Smooth muscle cell of the coronary artery (primary cell): ENCODE data around the gene SLC8A2. TPM values are rescaled to one million over a fixed set of nuclear protein-coding genes. Genes with fewer than 3 reads are reported as not detected.

Source experiments
- total RNA-seq: library from RNA; depleted of rRNA; stranded (reverse); fragments of >200 nt; gene quantifications from 2 replicates; pipeline ENCODE4 v1.2.3, GENCODE V29; 2014; ENCODE audit warnings: low replicate concordance

Gene SLC8A2, protein sequence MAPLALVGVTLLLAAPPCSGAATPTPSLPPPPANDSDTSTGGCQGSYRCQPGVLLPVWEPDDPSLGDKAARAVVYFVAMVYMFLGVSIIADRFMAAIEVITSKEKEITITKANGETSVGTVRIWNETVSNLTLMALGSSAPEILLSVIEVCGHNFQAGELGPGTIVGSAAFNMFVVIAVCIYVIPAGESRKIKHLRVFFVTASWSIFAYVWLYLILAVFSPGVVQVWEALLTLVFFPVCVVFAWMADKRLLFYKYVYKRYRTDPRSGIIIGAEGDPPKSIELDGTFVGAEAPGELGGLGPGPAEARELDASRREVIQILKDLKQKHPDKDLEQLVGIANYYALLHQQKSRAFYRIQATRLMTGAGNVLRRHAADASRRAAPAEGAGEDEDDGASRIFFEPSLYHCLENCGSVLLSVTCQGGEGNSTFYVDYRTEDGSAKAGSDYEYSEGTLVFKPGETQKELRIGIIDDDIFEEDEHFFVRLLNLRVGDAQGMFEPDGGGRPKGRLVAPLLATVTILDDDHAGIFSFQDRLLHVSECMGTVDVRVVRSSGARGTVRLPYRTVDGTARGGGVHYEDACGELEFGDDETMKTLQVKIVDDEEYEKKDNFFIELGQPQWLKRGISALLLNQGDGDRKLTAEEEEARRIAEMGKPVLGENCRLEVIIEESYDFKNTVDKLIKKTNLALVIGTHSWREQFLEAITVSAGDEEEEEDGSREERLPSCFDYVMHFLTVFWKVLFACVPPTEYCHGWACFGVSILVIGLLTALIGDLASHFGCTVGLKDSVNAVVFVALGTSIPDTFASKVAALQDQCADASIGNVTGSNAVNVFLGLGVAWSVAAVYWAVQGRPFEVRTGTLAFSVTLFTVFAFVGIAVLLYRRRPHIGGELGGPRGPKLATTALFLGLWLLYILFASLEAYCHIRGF
- 0.23 TPM in 1 of 2 replicates, not detected in the other for total RNA-seq

DNA sequence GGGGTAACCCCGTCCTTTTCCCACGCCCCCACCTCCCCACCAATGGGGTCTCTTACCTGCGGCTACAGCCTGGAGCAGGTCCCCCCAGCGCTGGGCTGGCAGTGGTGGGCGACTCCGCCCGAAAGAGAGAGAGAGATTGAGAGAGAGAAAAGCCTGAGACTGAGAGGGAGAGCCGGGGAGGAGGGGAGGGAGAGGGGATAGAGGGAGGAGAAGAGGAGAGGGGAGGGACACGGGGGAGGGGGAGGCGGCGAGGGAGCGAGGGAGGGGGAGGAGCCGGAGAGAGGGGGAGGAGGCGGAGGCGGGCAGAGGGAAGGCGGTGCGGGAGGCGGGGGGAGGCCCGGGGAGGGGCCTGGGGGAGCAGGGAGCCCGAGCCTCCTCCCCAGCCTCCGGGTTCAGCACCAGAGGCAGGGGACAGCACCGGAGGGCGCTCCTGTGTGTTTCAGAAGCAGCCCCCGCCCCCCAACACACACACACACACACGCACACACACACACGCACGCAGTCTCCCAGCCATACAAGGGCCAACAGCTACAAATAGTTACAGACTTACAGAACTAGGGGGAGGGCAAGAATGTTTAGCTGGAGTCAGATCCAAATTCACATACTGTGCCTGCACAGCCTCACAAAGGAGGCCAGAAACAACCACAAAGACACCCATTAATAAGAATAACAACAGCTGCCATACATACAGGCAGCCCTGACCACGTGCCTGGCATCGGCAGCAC lies at the start of gene SLC8A2:
TSS of gene SLC8A2 (minus strand) at position 161 of the 725 bp plus-strand sequence. CDS start 5,490 bp downstream, outside the sequence.

DNA sequence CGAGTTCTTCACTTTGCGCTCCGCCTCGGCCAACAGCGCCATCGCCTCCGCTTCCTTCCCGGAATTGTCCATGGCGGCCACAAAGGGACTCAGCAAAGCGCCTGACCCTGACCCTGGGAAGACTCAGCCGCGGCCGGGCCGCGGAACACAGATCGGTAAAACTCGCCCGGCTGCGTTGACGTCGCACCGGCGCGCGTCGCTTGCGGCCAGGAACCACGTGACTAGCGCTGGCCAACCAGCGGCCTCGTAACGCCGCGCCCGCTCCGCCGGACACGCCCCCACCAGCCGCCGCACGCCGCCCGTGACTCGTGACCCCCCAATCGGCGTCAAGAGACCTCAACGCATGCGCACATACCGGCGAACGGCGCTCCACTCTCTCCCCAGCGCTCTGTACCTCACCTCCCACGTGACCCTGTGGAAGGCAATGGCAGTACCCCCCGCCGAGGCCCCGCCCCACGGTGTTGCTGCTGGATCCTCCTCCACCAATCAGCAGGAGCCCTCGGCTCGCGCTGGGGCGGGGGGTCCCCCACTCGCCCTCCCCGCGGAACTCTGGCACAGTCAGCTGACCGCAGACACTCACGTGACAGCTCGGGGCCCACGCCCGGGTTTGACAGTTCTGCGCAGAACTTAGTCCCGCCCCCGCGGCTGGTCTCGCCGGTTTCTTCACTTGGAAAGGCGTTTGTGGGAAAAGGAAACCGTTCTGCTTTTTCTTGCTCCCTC lies 43.3 kb upstream of the SLC8A2 start, which contains the start of gene NAPA:
TSS of gene NAPA (minus strand) at position 195 of the 720 bp plus-strand sequence. CDS start at position 72, 123 bp downstream.

DNA sequence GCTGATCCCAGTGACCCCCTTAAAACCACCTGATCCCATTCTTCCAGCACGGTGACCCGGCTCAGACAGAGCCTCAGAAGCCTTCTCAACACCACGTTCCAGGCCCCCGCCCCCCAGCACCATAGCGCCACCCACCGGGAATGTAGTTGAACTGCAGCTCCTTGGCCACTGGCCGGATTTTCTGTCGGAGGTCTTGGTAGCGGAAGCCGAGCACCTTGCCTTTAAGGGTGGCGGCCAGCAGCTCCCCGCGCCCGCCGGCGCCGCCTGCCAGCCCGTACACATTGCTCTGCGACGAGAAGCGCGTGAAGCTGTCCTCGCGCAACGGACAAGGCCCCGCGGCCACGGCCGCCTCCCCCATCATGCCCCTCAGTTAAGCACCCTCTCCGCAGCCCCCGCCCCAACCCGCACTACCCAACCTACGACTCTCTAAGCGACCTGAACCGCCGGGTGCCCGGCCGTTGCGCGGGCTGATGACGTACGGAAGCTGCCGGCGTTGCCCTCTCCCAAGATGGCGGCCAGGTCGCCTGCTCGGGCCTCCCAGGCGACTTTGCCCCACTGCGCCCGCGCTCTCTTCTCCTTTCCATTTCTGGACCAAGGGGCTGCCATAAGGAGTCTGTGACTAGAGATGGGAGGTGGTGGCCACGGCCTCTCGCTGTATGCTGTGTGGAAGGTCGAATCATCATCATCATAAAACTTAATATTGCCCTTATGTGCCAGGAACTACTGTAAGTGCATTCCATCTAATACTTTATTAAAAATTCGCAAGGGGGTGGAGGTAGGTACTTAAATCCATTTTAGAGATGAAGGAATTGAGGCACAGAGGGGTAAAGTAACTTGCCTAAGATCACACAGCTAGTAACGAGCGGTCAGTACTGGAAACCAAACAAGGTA lies 12.4 kb upstream of the SLC8A2 start, which contains the start of gene KPTN:
TSS of gene KPTN (minus strand) at position 420 of the 891 bp plus-strand sequence. CDS start at position 361, 59 bp downstream.

DNA sequence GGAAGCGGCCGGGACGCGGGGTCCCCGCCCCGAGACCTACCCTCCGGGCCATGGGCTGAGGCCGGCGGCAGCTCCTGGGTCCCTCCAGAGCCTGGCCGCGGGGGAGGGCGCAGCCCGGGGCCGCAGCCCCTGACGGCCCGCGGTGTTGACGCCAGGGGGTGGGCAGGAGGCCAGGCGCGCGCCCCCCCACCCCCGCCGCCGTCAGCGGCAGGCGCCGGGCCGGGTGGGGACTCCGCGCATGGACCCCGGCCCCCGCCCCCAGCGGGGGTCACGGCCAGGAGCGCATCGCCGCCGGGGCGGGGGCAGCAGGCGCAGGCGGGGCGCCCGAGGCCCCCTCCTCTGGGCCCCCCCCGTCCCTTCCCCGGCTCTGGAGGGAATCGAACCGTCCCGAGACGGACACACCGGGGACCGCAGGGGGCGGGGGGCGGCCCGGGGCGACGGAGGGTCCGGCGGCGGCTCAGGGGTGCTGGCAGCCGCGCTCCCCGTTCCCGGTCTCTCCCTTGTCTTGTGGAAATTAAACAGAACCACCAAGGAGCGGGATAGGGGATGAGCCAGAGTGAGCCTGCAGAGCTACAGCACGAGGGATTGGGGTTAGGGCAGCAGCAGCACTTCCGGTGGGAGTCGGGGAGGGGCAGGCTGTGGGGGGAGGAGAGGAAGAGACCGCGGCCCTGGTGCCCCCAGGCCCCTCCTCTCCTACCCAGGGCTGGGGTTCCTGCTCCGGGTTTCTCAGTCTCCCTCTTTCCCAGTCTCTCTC lies 52.5 kb downstream of the SLC8A2 start, which contains the start of gene MEIS3:
TSS of gene MEIS3 (minus strand) at position 498 of the 754 bp plus-strand sequence. CDS start at position 52, 446 bp downstream.

Other genes starting within 250 kb of the SLC8A2 start
- 12.3 and 26.9 TPM in 2 replicates for gene BBC3, start 240.7 kb downstream of the SLC8A2 start, total RNA-seq
- gene CCDC9, start 215.4 kb downstream of the SLC8A2 start, total RNA-seq, result 8.9 and 9.5 TPM in 2 replicates
- gene INAFM1, start 197.0 kb downstream of the SLC8A2 start, total RNA-seq, result 1.2 and 6.6 TPM in 2 replicates
- gene C5AR1, start 162.0 kb downstream of the SLC8A2 start, total RNA-seq, result 0.08 TPM in 1 of 2 replicates, not detected in the other
- under 0.01 and 0.12 TPM in 2 replicates for gene C5AR2, start 139.7 kb downstream of the SLC8A2 start, total RNA-seq
- gene DHX34, start 122.6 kb downstream of the SLC8A2 start, total RNA-seq, result 5.0 and 6.1 TPM in 2 replicates
- 48.6 and 53.4 TPM in 2 replicates for gene MEIS3, start 52.4 kb downstream of the SLC8A2 start, total RNA-seq
- 3.2 and 4.0 TPM in 2 replicates for gene KPTN, start 12.3 kb upstream of the SLC8A2 start, total RNA-seq
- 55.7 and 77.6 TPM in 2 replicates for gene NAPA, start 43.2 kb upstream of the SLC8A2 start, total RNA-seq
- gene ZNF541, start 101.3 kb upstream of the SLC8A2 start, total RNA-seq, result under 0.01 TPM in 1 of 2 replicates, not detected in the other
- gene BICRA, start 137.2 kb upstream of the SLC8A2 start, total RNA-seq, result 0.82 and 2.8 TPM in 2 replicates
- gene EHD2, start 241.5 kb upstream of the SLC8A2 start, total RNA-seq, result 95.6 and 106 TPM in 2 replicates